Prostate gland (tissue), 2 donors: ENCODE data around the gene MRPS10.
A peak's percentile ranks its signal among the peaks of the same experiment; 100 is the strongest.

ENCODE experiments used
- POLR2AphosphoS5 ChIP-seq: sonication (generic); formaldehyde crosslinking; IDR thresholded peaks from one replicate; pipeline ENCODE4 v1.6.1; 2017; ENCODE audit warnings: antibody characterized with exemption
- TF ChIP-seq, protein P1 (sequence below), 4 experiments: fragments of 200-600 bp in 2 of 4; fragments of 450-650 bp in 2 of 4; sonication (generic) in 2 of 4; IDR thresholded peaks; 1 replicate in 3 of 4; 2 replicates in 1 of 4; pipeline ENCODE4 v1.5.1; 2016 to 2019; ENCODE audit warnings: antibody characterized with exemption in 4 of 4, mild to moderate bottlenecking in 2 of 4, moderate library complexity in 2 of 4

DNA sequence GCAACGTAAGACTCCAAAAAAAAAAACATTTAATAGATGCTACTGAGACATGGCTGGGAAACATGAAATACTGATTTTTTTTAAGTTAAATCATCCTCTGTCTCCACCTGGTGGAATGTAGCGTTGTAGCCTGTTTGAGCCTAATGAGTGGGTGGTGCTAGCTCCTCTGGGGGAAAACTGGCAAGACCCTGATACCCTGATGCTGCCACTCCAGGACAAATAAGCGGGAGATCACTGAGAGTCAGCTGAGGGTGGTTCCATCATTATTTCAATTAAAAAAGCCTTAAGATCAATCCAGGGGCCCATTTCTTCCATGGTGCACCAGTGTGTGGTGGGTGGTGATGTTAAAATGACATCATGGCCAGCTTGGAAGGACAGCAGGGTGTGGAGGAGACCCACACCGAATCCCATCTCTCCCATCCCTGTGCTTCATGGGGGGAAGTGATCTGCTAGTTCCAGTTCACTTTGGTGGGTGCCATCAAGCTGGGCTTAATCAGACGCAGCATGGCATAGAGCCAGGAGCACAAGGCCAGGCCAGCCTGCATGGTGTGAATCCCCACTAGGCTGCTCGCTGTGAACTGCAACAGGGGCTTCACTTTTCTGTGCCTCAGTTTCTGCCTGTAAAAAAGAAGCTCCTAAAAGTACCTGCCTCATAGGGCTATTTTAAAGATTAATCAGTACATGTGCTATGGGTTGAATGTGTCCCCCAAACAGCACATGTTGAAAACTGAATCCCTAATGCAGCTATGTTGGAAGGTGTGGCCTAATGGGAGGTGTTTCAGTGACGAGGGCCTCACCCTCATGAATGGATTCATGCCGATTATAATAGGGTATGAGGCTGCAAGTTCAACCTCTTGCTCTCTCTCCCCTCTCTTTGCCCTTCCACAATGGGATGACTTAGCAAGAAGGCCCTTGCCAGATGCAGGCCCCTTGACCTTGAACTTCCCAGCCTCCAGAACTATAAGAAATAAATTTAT, 13.0 kb upstream of the MRPS10 start:
- TF ChIP-seq, protein P1, sequence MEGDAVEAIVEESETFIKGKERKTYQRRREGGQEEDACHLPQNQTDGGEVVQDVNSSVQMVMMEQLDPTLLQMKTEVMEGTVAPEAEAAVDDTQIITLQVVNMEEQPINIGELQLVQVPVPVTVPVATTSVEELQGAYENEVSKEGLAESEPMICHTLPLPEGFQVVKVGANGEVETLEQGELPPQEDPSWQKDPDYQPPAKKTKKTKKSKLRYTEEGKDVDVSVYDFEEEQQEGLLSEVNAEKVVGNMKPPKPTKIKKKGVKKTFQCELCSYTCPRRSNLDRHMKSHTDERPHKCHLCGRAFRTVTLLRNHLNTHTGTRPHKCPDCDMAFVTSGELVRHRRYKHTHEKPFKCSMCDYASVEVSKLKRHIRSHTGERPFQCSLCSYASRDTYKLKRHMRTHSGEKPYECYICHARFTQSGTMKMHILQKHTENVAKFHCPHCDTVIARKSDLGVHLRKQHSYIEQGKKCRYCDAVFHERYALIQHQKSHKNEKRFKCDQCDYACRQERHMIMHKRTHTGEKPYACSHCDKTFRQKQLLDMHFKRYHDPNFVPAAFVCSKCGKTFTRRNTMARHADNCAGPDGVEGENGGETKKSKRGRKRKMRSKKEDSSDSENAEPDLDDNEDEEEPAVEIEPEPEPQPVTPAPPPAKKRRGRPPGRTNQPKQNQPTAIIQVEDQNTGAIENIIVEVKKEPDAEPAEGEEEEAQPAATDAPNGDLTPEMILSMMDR (IDR thresholded peaks at IDR 0.05) = peak in 1 of 4 experiments; percentile 35
- TF ChIP-seq POLR2AphosphoS5 = no peak
